Stimulated activated CD8-positive, alpha-beta memory T cell treated with anti-CD3 and anti-CD28 coated beads, Interleukin-2, amount 100 ng/mL, for 1 hour (primary cell): ENCODE data around the gene NCAPG.

Source experiments
- DNase-seq, 2 donors: peaks; one replicate each; pipeline ENCODE4 v3.0.0-alpha.2; 2020; ENCODE audit warnings: low read depth in 2 of 2

Gene NCAPG

GRCh38 chr4:17810260-17811077 lies at the start of gene NCAPG, which contains the start of gene DCAF16:
NCAPG (plus strand) TSS chr4:17810979; CDS start chr4:17811078, 99 bp downstream.
DCAF16 (minus strand) TSS chr4:17810757; CDS start chr4:17804141, 6,616 bp downstream.
- DNase-seq: peak; percentile 98 to 99

- DNase-seq: no peak
Observed at GRCh38 chr4:17761062-17761461, 49.7 kb upstream of the NCAPG start.

- no peak for DNase-seq
Observed at GRCh38 chr4:17762726-17763125, 48.1 kb upstream of the NCAPG start.

- DNase-seq: no peak
Observed at GRCh38 chr4:17763416-17763815, 47.4 kb upstream of the NCAPG start.

GRCh38 chr4:17763931-17764330 lies 46.8 kb upstream of the NCAPG start:
- DNase-seq: no peak

- no peak for DNase-seq
Observed at GRCh38 chr4:17765514-17766286, 45.1 kb upstream of the NCAPG start.

GRCh38 chr4:17766826-17767458 lies 43.8 kb upstream of the NCAPG start:
- no peak for DNase-seq

GRCh38 chr4:17769406-17770174 lies 41.2 kb upstream of the NCAPG start:
- no peak for DNase-seq

- no peak for DNase-seq
Observed at GRCh38 chr4:17770845-17771244, 39.9 kb upstream of the NCAPG start.

GRCh38 chr4:17771284-17771908 lies 39.4 kb upstream of the NCAPG start:
- DNase-seq: no peak

GRCh38 chr4:17773135-17773698 lies 37.6 kb upstream of the NCAPG start:
- DNase-seq: no peak

- DNase-seq: no peak
Observed at GRCh38 chr4:17778431-17778830, 32.3 kb upstream of the NCAPG start.

GRCh38 chr4:17780501-17781299 lies 30.1 kb upstream of the NCAPG start:
- DNase-seq: no peak

GRCh38 chr4:17781300-17782287 lies 29.2 kb upstream of the NCAPG start, which contains the start of gene FAM184B:
FAM184B (minus strand) TSS chr4:17781621; CDS start chr4:17781299, 322 bp downstream.
- no peak for DNase-seq

GRCh38 chr4:17785858-17786257 lies 24.9 kb upstream of the NCAPG start:
- no peak for DNase-seq

GRCh38 chr4:17786567-17786966 lies 24.2 kb upstream of the NCAPG start:
- DNase-seq: no peak

GRCh38 chr4:17787315-17787714 lies 23.5 kb upstream of the NCAPG start:
- DNase-seq: no peak

- DNase-seq: no peak
Observed at GRCh38 chr4:17788956-17789355, 21.8 kb upstream of the NCAPG start.

GRCh38 chr4:17794730-17795129 lies 16.0 kb upstream of the NCAPG start:
- DNase-seq: no peak
